Pancreas (tissue), 10 donors: ENCODE results near the gene VSTM2B. TPM values are rescaled to one million over a fixed set of nuclear protein-coding genes. Genes with fewer than 3 reads are reported as not detected.

Experiments used
- ATAC-seq, 4 donors: fragments of 200-7000 bp; cut with Tn5 transposase; one replicate each; pipeline versions ENCODE4 v1.8.0 to v1.9.1; 2020; ENCODE audit warnings: mild to moderate bottlenecking in 4 of 4, moderate library complexity in 4 of 4
- DNase-seq, 6 donors: peaks; one replicate each; pipeline ENCODE4 v3.0.0-alpha.2; 2020
- FAIRE-seq: peaks from 2 replicates; lab custom pipeline; 2012; peaks lifted over from hg19 to GRCh38; lab: Jason Lieb, UNC
- H3K27ac ChIP-seq, 4 donors: fragments of 200-600 bp; sonication (generic); 1 replicate in 3 of 4; 2 replicates in 1 of 4; pipeline versions ENCODE4 v1.5.0 to v1.8.0; 2020
- H3K27me3 ChIP-seq, 4 donors: fragments of 200-600 bp; one replicate each; pipeline ENCODE4 v1.8.0; 2021
- H3K36me3 ChIP-seq, 3 donors: fragments of 200-600 bp; sonication (generic) in 1 of 3; one replicate each; pipeline versions ENCODE4 v1.5.0 to v1.8.0; 2020 to 2021
- H3K4me1 ChIP-seq, 3 donors: fragments of 200-600 bp; one replicate each; pipeline ENCODE4 v1.8.0; 2021
- H3K4me3 ChIP-seq, 4 donors: fragments of 200-600 bp; sonication (generic) in 2 of 4; one replicate each; pipeline versions ENCODE4 v1.5.0 to v1.8.0; 2020 to 2021
- H3K9me3 ChIP-seq, 4 donors: fragments of 200-600 bp; one replicate each; pipeline ENCODE4 v1.8.0; 2021
- CTCF ChIP-seq, 4 donors: fragments of 200-600 bp; sonication (generic) in 3 of 4; IDR thresholded peaks; one replicate each; pipeline versions ENCODE4 v1.5.0 to v1.8.0; 2021; ENCODE audit warnings: antibody characterized with exemption in 4 of 4
- WGBS, 2 donors: extraction: QIAGEN DNeasy Blood & Tissue Kit; methylation state at CpG; one replicate each; pipeline ENCODE4 v1.1.7; 2013; 5-methylcytosine and 5-hydroxymethylcytosine counted together
- intact Hi-C, 3 donors: fragments of 100-400 bp; cut with DNase I; formaldehyde crosslinking; loops; one replicate each; pipeline versions ENCODE4 v1.11.1 to v1.14.2; 2022
- polyA plus RNA-seq, 2 donors: library from polyadenylated mRNA; stranded (reverse); fragments of 200-250 nt; gene quantifications; one replicate each; pipeline ENCODE4 v1.2.3, GENCODE V29; 2013
- total RNA-seq, 6 donors: library from RNA; stranded (reverse); fragmentation: NEBNext Ultra II Directional in 4 of 6; extraction: Animal tissue kit (Norgen Biotek cat#: 25700) in 4 of 6; gene quantifications; one replicate each; pipeline versions ENCODE4 v1.2.1 to v1.2.4, GENCODE V29; 2021 to 2023
- donor health status: healthy with polysubstance abuse.
- donor health status: DM: no; HTN: no; CAD: no; lungs with moderate emphysema.
- donor health status: DM: no; HTN: no; CAD: no.
- donor health status: control.
- donor health status: control.
- donor health status: Bipolar disorder and iron deficiency.
- donor health status: DM: yes; HTN: yes; CAD: no.
- donor health status: DM: no; HTN: no; CAD: no.
- donor health status: DM: no; HTN: no; CAD: no.
- donor health status: DM: yes; HTN: yes; CAD: no.

Gene VSTM2B
- total and polyA plus RNA-seq, 8 donors = 0.05 TPM; not detected in 7

GRCh38 chr19:29508181-29508580 is 17.6 kb upstream of the VSTM2B start:
- 22 to 57% methylated on average over 1 of the region's 1 CpG for WGBS, 2 donors
- no peaks in the 10 kb centered on the region for H3K9me3 ChIP-seq
- ATAC-seq (no peak), DNase-seq (no peak), FAIRE-seq (no peak)
- no peak overlapping the region for H3K4me3 ChIP-seq
- intact Hi-C loops = no loop called here
- H3K27me3 ChIP-seq = no peaks in the 10 kb centered on the region
- H3K4me1 ChIP-seq = no peaks in the 10 kb centered on the region
- H3K27ac ChIP-seq = no peak overlapping the region
- TF ChIP-seq CTCF (IDR thresholded peaks at IDR 0.05) = no peak
- no peaks in the 10 kb centered on the region for H3K36me3 ChIP-seq

- intact Hi-C loops = no loop called here
- ATAC-seq (no peak), FAIRE-seq (no peak), DNase-seq (no peak)
- no peaks in the 10 kb centered on the region for H3K36me3 ChIP-seq
- no peaks in the 10 kb centered on the region for H3K4me1 ChIP-seq
- no peak overlapping the region for H3K27ac ChIP-seq
- no peaks in the 10 kb centered on the region for H3K9me3 ChIP-seq
- H3K27me3 ChIP-seq = no peaks in the 10 kb centered on the region
- no peak overlapping the region for H3K4me3 ChIP-seq
- WGBS, 2 donors = 59 to 69% methylated on average over 8 of the region's 8 CpGs
- no peak for TF ChIP-seq CTCF (IDR thresholded peaks at IDR 0.05)
Measured at GRCh38 chr19:29509456-29509855, 16.3 kb upstream of the VSTM2B start.

- no peak for FAIRE-seq
- no peaks in the 10 kb centered on the region for H3K9me3 ChIP-seq
- no peak overlapping the region for H3K27ac ChIP-seq
- no peaks in the 10 kb centered on the region for H3K4me1 ChIP-seq
- no peaks in the 10 kb centered on the region for H3K36me3 ChIP-seq
- intact Hi-C loops = no loop called here
- H3K27me3 ChIP-seq = no peaks in the 10 kb centered on the region
- no peak for TF ChIP-seq CTCF (IDR thresholded peaks at IDR 0.05)
- no peak for ATAC-seq
- DNase-seq = peak in 2 of 6 donors; percentile 26 to 44
- WGBS, 2 donors = 65 to 70% methylated on average over 9 of the region's 9 CpGs
- no peak overlapping the region for H3K4me3 ChIP-seq
Measured at GRCh38 chr19:29510701-29511265, 15.0 kb upstream of the VSTM2B start.

- intact Hi-C loops = no loop called here
- H3K4me3 ChIP-seq = no peak overlapping the region
- H3K36me3 ChIP-seq = no peaks in the 10 kb centered on the region
- H3K27ac ChIP-seq = no peak overlapping the region
- no peaks in the 10 kb centered on the region for H3K4me1 ChIP-seq
- DNase-seq (no peak), FAIRE-seq (no peak), ATAC-seq (no peak)
- H3K9me3 ChIP-seq = no peaks in the 10 kb centered on the region
- H3K27me3 ChIP-seq = no peaks in the 10 kb centered on the region
- TF ChIP-seq CTCF (IDR thresholded peaks at IDR 0.05) = no peak
- WGBS, 2 donors = 47 to 57% methylated on average over 3 of the region's 3 CpGs
Measured at GRCh38 chr19:29511768-29512167, 14.0 kb upstream of the VSTM2B start.

- no peaks in the 10 kb centered on the region for H3K27me3 ChIP-seq
- no peaks in the 10 kb centered on the region for H3K9me3 ChIP-seq
- no peak overlapping the region for H3K27ac ChIP-seq
- no peaks in the 10 kb centered on the region for H3K36me3 ChIP-seq
- ATAC-seq (no peak), DNase-seq (no peak), FAIRE-seq (no peak)
- intact Hi-C loops = no loop called here
- no peak overlapping the region for H3K4me3 ChIP-seq
- no peak for TF ChIP-seq CTCF (IDR thresholded peaks at IDR 0.05)
- no peaks in the 10 kb centered on the region for H3K4me1 ChIP-seq
- WGBS, 2 donors = 30 to 37% methylated on average over 1 of the region's 1 CpG
Measured at GRCh38 chr19:29512748-29513147, 13.0 kb upstream of the VSTM2B start.
